Vagina (tissue), 2 donors: ENCODE measurements around the gene SHOC2. TPM values are rescaled to one million over a fixed set of nuclear protein-coding genes. Genes with fewer than 3 reads are reported as not detected.
"Not testable (repeated sequence)": the region's sequence is repeated elsewhere in the genome, so short reads cannot be mapped to it uniquely, and the experiment has no call there.

Experiments used
- DNase-seq, 2 donors: peaks; one replicate each; pipeline ENCODE4 v3.0.0-alpha.2; 2017; ENCODE audit errors: extremely low spot score in 2 of 2
- H3K27ac ChIP-seq: fragments of 200-600 bp; sonication (generic); one replicate; pipeline ENCODE4 v1.5.1; 2019
- H3K27me3 ChIP-seq: fragments of 200-600 bp; sonication (generic); one replicate; pipeline ENCODE4 v1.5.1; 2019
- H3K36me3 ChIP-seq, 2 donors: fragments of 200-600 bp; sonication (generic); one replicate each; pipeline ENCODE4 v1.5.1; 2017 to 2019
- H3K4me1 ChIP-seq: fragments of 200-600 bp; sonication (generic); one replicate; pipeline ENCODE4 v1.5.1; 2019
- H3K4me3 ChIP-seq, 2 donors: fragments of 200-600 bp; sonication (generic); 1 replicate in 1 of 2; 2 replicates in 1 of 2; pipeline ENCODE4 v1.5.1; 2016 to 2019
- H3K9me3 ChIP-seq: fragments of 200-600 bp; sonication (generic); one replicate; pipeline ENCODE4 v1.5.1; 2019
- POLR2A ChIP-seq, 2 donors: fragments of 450-650 bp; IDR thresholded peaks; one replicate each; pipeline ENCODE4 v1.6.1; 2017; ENCODE audit warnings: antibody characterized with exemption in 2 of 2, mild to moderate bottlenecking in 2 of 2, moderate library complexity in 2 of 2
- POLR2AphosphoS5 ChIP-seq, 2 donors: sonication (generic); formaldehyde crosslinking; IDR thresholded peaks; one replicate each; pipeline ENCODE4 v1.9.0; 2017; ENCODE audit warnings: antibody characterized with exemption in 2 of 2, mild to moderate bottlenecking in 2 of 2, low read depth in 1 of 2; ENCODE audit not compliant: insufficient read depth in 1 of 2
- intact Hi-C: fragments of 100-400 bp; cut with DNase I; formaldehyde crosslinking; loops from one replicate; pipeline ENCODE4 v1.15.1; 2023
- total RNA-seq: library from RNA; depleted of rRNA; stranded (reverse); fragments of >200 nt; gene quantifications from one replicate; pipeline ENCODE4 v1.2.3, GENCODE V29; 2016
- TF ChIP-seq, protein P1 (sequence below), 3 experiments: fragments of 450-650 bp in 2 of 3; fragments of 200-600 bp in 1 of 3; sonication (generic) in 1 of 3; IDR thresholded peaks; one replicate each; pipeline ENCODE4 v1.5.1; 2017 to 2019; ENCODE audit warnings: antibody characterized with exemption in 3 of 3, mild to moderate bottlenecking in 2 of 3, moderate library complexity in 2 of 3

Gene SHOC2
- total RNA-seq, 1 donor from 2014 or later = 40.0 TPM

DNA sequence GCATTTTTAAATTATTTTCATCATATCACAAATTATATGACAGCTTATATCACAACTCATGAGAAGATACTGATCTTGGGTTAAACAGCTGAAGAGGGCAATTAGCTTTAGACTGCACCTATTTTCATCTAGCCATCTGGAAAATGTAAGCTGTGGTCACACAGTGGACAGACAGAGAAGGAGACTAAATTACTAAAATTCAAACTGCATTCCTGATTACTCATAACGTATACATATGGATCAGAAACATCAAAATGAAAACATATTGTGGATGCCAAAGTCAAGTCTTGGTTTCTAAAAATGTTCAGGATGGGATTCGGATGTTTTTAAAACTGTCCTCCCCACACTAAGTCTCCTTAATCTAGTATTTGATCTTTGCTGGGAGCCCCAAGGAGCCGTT, 7.0 kb upstream of the SHOC2 start:
- H3K9me3 ChIP-seq = no peaks in the 10 kb centered on the region
- no peak overlapping the region for H3K4me3 ChIP-seq
- intact Hi-C loops = no loop called here
- TF ChIP-seq, protein P1, sequence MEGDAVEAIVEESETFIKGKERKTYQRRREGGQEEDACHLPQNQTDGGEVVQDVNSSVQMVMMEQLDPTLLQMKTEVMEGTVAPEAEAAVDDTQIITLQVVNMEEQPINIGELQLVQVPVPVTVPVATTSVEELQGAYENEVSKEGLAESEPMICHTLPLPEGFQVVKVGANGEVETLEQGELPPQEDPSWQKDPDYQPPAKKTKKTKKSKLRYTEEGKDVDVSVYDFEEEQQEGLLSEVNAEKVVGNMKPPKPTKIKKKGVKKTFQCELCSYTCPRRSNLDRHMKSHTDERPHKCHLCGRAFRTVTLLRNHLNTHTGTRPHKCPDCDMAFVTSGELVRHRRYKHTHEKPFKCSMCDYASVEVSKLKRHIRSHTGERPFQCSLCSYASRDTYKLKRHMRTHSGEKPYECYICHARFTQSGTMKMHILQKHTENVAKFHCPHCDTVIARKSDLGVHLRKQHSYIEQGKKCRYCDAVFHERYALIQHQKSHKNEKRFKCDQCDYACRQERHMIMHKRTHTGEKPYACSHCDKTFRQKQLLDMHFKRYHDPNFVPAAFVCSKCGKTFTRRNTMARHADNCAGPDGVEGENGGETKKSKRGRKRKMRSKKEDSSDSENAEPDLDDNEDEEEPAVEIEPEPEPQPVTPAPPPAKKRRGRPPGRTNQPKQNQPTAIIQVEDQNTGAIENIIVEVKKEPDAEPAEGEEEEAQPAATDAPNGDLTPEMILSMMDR (IDR thresholded peaks at IDR 0.05) = no peak
- TF ChIP-seq POLR2A (IDR thresholded peaks at IDR 0.05) (no peak), POLR2AphosphoS5 (IDR thresholded peaks at IDR 0.05; ENCODE audit: insufficient read depth in 1 of 2, low read depth in 1 of 2) (no peak)
- peaks cover 16% of the 10 kb centered on the region for H3K4me1 ChIP-seq
- no peak overlapping the region for H3K27ac ChIP-seq
- no peak for DNase-seq
- H3K27me3 ChIP-seq = no peaks in the 10 kb centered on the region
- H3K36me3 ChIP-seq = no peaks in the 10 kb centered on the region

DNA sequence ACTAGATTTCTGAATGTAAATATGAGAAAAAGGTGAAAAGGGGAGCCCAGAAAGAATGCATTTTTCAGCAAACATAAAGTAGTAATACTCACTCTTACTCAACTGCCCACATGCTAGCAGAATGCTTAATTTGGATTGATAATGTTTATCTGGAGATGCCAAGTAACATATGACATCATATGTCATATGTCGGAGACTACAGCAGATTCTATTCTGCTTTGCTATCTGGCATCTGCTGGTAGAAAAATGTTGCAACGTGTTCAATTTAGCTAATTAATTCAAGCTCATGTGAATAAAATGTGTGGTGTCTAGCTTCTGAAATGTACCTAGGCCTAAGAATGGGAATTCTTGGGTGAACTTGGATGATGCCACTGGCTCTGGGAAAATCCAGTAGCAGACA, 5.0 kb upstream of the SHOC2 start:
- intact Hi-C loops = no loop called here
- H3K27ac ChIP-seq = no peak overlapping the region
- peaks cover 25% of the 10 kb centered on the region for H3K4me1 ChIP-seq
- TF ChIP-seq POLR2AphosphoS5 (IDR thresholded peaks at IDR 0.05; ENCODE audit: insufficient read depth in 1 of 2, low read depth in 1 of 2) (no peak), POLR2A (IDR thresholded peaks at IDR 0.05) (no peak)
- TF ChIP-seq, protein P1 (IDR thresholded peaks at IDR 0.05) = no peak
- no peaks in the 10 kb centered on the region for H3K27me3 ChIP-seq
- no peak overlapping the region for H3K4me3 ChIP-seq
- H3K36me3 ChIP-seq = no peaks in the 10 kb centered on the region
- no peaks in the 10 kb centered on the region for H3K9me3 ChIP-seq
- no peak for DNase-seq

DNA sequence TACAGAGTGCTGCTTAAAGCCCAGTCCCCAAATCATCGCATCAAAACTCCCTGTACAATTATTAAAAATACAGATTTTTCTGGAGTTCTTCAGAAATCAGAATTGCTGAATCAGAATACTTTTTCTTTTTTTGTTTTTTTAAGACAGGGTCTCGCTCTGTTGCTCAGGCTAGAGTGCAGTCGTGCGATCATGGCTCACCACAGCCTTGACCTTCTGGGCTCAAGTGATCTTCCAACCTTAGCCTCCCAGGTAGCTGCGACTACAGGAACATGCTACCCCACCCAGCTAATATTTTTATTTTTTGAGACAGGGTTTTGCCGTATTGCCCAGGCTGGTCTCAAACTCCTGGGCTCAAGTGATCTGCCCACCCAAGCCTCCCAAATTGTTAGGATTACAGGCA, 4.4 kb upstream of the SHOC2 start:
- no peaks in the 10 kb centered on the region for H3K27me3 ChIP-seq

DNA sequence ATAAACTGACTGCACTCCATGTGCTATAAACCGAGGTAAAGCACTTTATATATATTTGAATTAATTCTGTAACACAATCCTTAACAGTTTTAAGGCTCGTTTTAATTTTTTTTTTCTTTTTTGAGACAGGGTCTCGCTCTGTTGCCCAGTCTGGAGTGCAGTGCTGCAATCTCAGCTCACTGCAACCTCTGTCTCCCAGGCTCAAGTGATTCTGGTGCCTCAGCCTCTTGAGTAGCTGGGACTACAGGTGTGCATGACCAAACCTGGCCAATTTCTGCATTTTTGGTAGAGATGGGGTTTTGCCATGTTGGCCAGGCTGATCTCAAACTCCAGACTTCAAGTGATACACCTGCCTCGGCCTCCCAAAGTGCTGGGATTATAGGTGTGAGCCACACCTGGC, 3.8 kb upstream of the SHOC2 start:
- H3K36me3 ChIP-seq, H3K27ac ChIP-seq, intact Hi-C loops, H3K27me3 ChIP-seq, H3K4me3 ChIP-seq, H3K9me3 ChIP-seq, DNase-seq: not testable (repeated sequence)
- peaks cover 25% of the 10 kb centered on the region for H3K4me1 ChIP-seq

More for the DNA sequence above, 4.4 kb upstream of the SHOC2 start:
- Histone ChIP-seq H3K9me3 (no peaks in the 10 kb centered on the region), H3K4me3 (no peak overlapping the region), H3K4me1 (peaks cover 25% of the 10 kb centered on the region), H3K36me3 (no peaks in the 10 kb centered on the region), H3K27ac (no peak overlapping the region)
- intact Hi-C loops = no loop called here
- TF ChIP-seq POLR2A (IDR thresholded peaks at IDR 0.05) = no peak
- TF ChIP-seq POLR2AphosphoS5 (IDR thresholded peaks at IDR 0.05; ENCODE audit: insufficient read depth in 1 of 2, low read depth in 1 of 2) = no peak
- TF ChIP-seq, protein P1 (IDR thresholded peaks at IDR 0.05) = no peak
- no peak for DNase-seq

DNA sequence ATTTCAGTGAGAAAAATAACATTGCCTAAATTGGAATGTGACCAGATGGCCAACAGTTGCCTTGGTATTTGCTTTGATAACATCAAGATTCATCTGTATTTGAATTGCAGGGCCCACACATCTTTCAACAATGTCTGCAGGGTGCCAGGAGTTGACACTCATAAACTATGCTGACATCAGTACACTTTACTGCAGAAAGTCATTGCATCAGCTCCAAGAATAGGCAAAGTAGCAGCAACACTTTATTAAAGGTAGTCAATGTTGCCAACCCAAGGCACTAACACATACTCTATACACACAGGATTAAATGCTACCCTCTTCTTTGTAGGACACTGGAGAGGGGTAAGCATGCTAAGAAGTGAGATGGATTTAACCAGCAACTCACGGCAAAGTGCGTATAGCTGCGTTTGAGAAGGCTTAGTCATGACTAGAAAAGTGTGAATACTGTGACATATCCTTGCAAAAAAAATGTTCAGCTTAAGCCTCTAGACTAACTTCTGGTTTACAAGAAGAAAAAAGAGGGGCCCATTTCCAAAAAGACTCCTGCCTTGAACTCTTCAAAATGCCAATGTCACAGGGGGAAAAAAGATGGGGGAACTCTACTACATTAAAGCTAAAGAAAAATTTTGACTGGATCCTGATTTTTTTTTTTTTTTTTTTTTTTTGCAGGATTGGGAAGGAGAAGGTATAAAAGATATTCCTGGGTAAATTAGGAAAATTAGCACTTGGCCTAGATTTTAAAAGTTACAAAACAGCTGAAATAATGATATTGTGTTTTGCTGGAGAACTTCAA, 2.7 kb upstream of the SHOC2 start:
- TF ChIP-seq POLR2AphosphoS5 (IDR thresholded peaks at IDR 0.05; ENCODE audit: insufficient read depth in 1 of 2, low read depth in 1 of 2) (no peak), POLR2A (IDR thresholded peaks at IDR 0.05) (no peak)
- TF ChIP-seq, protein P1 (IDR thresholded peaks at IDR 0.05) = no peak

More for the DNA sequence above, 2.7 kb upstream of the SHOC2 start:
- no peaks in the 10 kb centered on the region for H3K36me3 ChIP-seq
- H3K4me1 ChIP-seq = peaks cover 35% of the 10 kb centered on the region
- H3K27ac ChIP-seq = no peak overlapping the region
- no peak for DNase-seq
- H3K9me3 ChIP-seq = no peaks in the 10 kb centered on the region
- intact Hi-C loops = no loop called here
- H3K4me3 ChIP-seq = no peak overlapping the region
- H3K27me3 ChIP-seq = no peaks in the 10 kb centered on the region
